GM12892 (cell line): Measurements from ENCODE around the gene THAP9.

Experiments used
- POLR2A ChIP-seq: IDR thresholded peaks from 2 replicates; pipeline ENCODE4 v1.6.1; 2011; ENCODE audit warnings: low read depth, low read length, control low read depth
- POLR2AphosphoS5 ChIP-seq: IDR thresholded peaks from 2 replicates; pipeline ENCODE4 v1.6.1; 2011; ENCODE audit warnings: low read depth, low read length, control low read depth
- TAF1 ChIP-seq: IDR thresholded peaks from 2 replicates; pipeline ENCODE4 v1.6.1; 2011; ENCODE audit warnings: low read depth, mild to moderate bottlenecking, control low read depth, low read length, borderline replicate concordance

- TF ChIP-seq POLR2AphosphoS5 (no peak), POLR2A (no peak), TAF1 (no peak)
Observed at GRCh38 chr4:82965763-82966162, 65.2 kb downstream of the THAP9 start.
